H1 (cell line): ENCODE measurements around the gene GLO1. TPM values are rescaled to one million over a fixed set of nuclear protein-coding genes. Genes with fewer than 3 reads are reported as not detected.

Experiments used
- CTCF ChIA-PET: fragments of 300-600 bp; sonication (Branson Sonifier 250); formaldehyde crosslinking; loops from one replicate; lab custom pipeline; 2021; ENCODE audit not compliant: partially characterized antibody; lab: Charles Lee
- POLR2A ChIA-PET: fragments of 300-600 bp; sonication (Branson Sonifier 250); formaldehyde crosslinking; loops from one replicate; lab custom pipeline; 2021; ENCODE audit warnings: inconsistent platforms; ENCODE audit not compliant: partially characterized antibody; lab: Charles Lee
- DNase-seq, 2 experiments: peaks; one replicate each; pipeline versions ENCODE4 v3.0.0 to v3.0.0-alpha.2; 2010 to 2022; ENCODE audit warnings: low spot score in 2 of 2, low read depth in 1 of 2, mixed read lengths in 1 of 2
- FAIRE-seq: peaks from 2 replicates; lab custom pipeline; 2011; peaks lifted over from hg19 to GRCh38; lab: Jason Lieb, UNC
- H2AFZ ChIP-seq: 2 replicates; pipeline ENCODE4 v1.8.1; 2012; ENCODE audit warnings: low read length, inconsistent platforms
- H2AK5ac ChIP-seq: 2 replicates; pipeline ENCODE4 v1.6.1; 2013; ENCODE audit warnings: low read depth, low read length
- H2BK120ac ChIP-seq: replicated peaks from 2 replicates; pipeline ENCODE3; 2013; ENCODE audit warnings: low read depth, low read length, inconsistent platforms
- H2BK12ac ChIP-seq: 2 replicates; pipeline ENCODE4 v1.6.1; 2013; ENCODE audit warnings: low read depth, low read length
- H2BK15ac ChIP-seq: 2 replicates; pipeline ENCODE4 v1.6.1; 2013; ENCODE audit warnings: low read length
- H2BK20ac ChIP-seq: 2 replicates; pipeline ENCODE4 v1.6.1; 2013; ENCODE audit warnings: low read length
- H2BK5ac ChIP-seq: 2 replicates; pipeline ENCODE4 v1.6.1; 2013; ENCODE audit warnings: low read depth, low read length
- H3K14ac ChIP-seq: 2 replicates; pipeline ENCODE4 v1.6.1; 2013; ENCODE audit warnings: inconsistent platforms; ENCODE audit not compliant: insufficient read length
- H3K18ac ChIP-seq: 2 replicates; pipeline ENCODE4 v1.6.1; 2013; ENCODE audit warnings: low read length; ENCODE audit errors: extremely low read depth
- H3K23ac ChIP-seq: 2 replicates; pipeline ENCODE4 v1.6.1; 2013; ENCODE audit warnings: inconsistent platforms; ENCODE audit not compliant: insufficient read length
- H3K23me2 ChIP-seq: 2 replicates; pipeline ENCODE4 v1.6.1; 2013; ENCODE audit warnings: low read depth, low read length
- H3K27ac ChIP-seq: 2 replicates; pipeline ENCODE4 v1.6.1; 2011; ENCODE audit warnings: low read depth, low read length, inconsistent platforms
- H3K27me3 ChIP-seq, 4 experiments: replicated peaks in 1 of 4; 1 replicate in 1 of 4; 2 replicates in 3 of 4; pipeline versions ENCODE4 v1.6.1 to v1.8.1; 2011 to 2013; ENCODE audit warnings: low read length in 3 of 4, mild to moderate bottlenecking in 3 of 4, inconsistent platforms in 2 of 4, mixed read lengths in 2 of 4, moderate library complexity in 1 of 4; ENCODE audit not compliant: control insufficient read depth in 3 of 4, insufficient read depth in 3 of 4; ENCODE audit errors: extremely low read depth in 1 of 4
- H3K36me3 ChIP-seq, 4 experiments: 2 replicates each; pipeline versions ENCODE4 v1.6.1 to v1.8.1; 2011 to 2013; ENCODE audit warnings: mild to moderate bottlenecking in 4 of 4, low read length in 3 of 4, moderate library complexity in 2 of 4, control low read depth in 1 of 4, inconsistent platforms in 1 of 4; ENCODE audit not compliant: insufficient read depth in 4 of 4, control insufficient read depth in 2 of 4
- H3K4ac ChIP-seq: replicated peaks from 2 replicates; pipeline ENCODE3; 2013; ENCODE audit warnings: low read length, low read depth, mixed read lengths, inconsistent platforms; ENCODE audit not compliant: insufficient read length
- H3K4me1 ChIP-seq, 4 experiments: replicated peaks in 1 of 4; 1 replicate in 1 of 4; 2 replicates in 3 of 4; pipeline versions ENCODE4 v1.6.1 to v1.8.1; 2011 to 2013; ENCODE audit warnings: low read length in 3 of 4, inconsistent platforms in 2 of 4, mixed read lengths in 1 of 4; ENCODE audit not compliant: insufficient read depth in 4 of 4, control insufficient read depth in 3 of 4
- H3K4me2 ChIP-seq, 2 experiments: 2 replicates each; pipeline versions ENCODE4 v1.6.1 to v1.8.1; 2011 to 2013; ENCODE audit warnings: low read depth in 2 of 2, low read length in 2 of 2, control low read depth in 1 of 2, inconsistent platforms in 1 of 2, mild to moderate bottlenecking in 1 of 2; ENCODE audit not compliant: insufficient read depth in 1 of 2
- H3K4me3 ChIP-seq, 4 experiments: fragments of 200-600, 300-600 bp in 1 of 4; sonication (generic), shearing (Covaris generic), sonication (Bioruptor Twin) in 1 of 4; 2 replicates each; pipeline versions ENCODE4 v1.5.1 to v1.8.1; 2011 to 2016; ENCODE audit warnings: low read length in 4 of 4, low read depth in 3 of 4, control low read depth in 2 of 4, inconsistent platforms in 2 of 4, mild to moderate bottlenecking in 2 of 4, mixed read lengths in 1 of 4, moderate library complexity in 1 of 4; ENCODE audit not compliant: insufficient read depth in 2 of 4; ENCODE audit errors: extremely low read depth in 1 of 4
- H3K56ac ChIP-seq: replicated peaks from 2 replicates; pipeline ENCODE3; 2013; ENCODE audit warnings: low read depth, mild to moderate bottlenecking, mixed read lengths, low read length, inconsistent platforms; ENCODE audit not compliant: insufficient read length
- H3K79me1 ChIP-seq: 2 replicates; pipeline ENCODE4 v1.6.1; 2013; ENCODE audit warnings: low read depth, low read length, control low read depth
- H3K79me2 ChIP-seq, 2 experiments: 2 replicates each; pipeline versions ENCODE4 v1.6.1 to v1.8.1; 2012 to 2013; ENCODE audit warnings: low read length in 2 of 2, mild to moderate bottlenecking in 2 of 2, inconsistent platforms in 1 of 2; ENCODE audit not compliant: insufficient read depth in 2 of 2, control insufficient read depth in 1 of 2
- H3K9ac ChIP-seq, 4 experiments: replicated peaks in 1 of 4; 1 replicate in 1 of 4; 2 replicates in 3 of 4; pipeline versions ENCODE4 v1.6.1 to v1.8.1; 2011 to 2013; ENCODE audit warnings: low read depth in 3 of 4, low read length in 3 of 4, control low read depth in 2 of 4, mild to moderate bottlenecking in 2 of 4, moderate library complexity in 2 of 4, inconsistent platforms in 1 of 4; ENCODE audit errors: extremely low read depth in 1 of 4
- H3K9me3 ChIP-seq, 2 experiments: 2 replicates each; pipeline versions ENCODE4 v1.6.1 to v1.8.1; 2012 to 2013; ENCODE audit warnings: mild to moderate bottlenecking in 2 of 2, moderate library complexity in 2 of 2, control low read depth in 1 of 2, inconsistent platforms in 1 of 2, low read depth in 1 of 2, low read length in 1 of 2, mixed read lengths in 1 of 2; ENCODE audit not compliant: insufficient read depth in 2 of 2
- H4K20me1 ChIP-seq, 2 experiments: replicated peaks in 1 of 2; 2 replicates each; pipeline versions ENCODE3 to v1.8.1; 2011 to 2013; ENCODE audit warnings: inconsistent platforms in 2 of 2, low read length in 2 of 2, mild to moderate bottlenecking in 1 of 2; ENCODE audit not compliant: insufficient read depth in 2 of 2, control insufficient read depth in 1 of 2
- H4K5ac ChIP-seq: 2 replicates; pipeline ENCODE4 v1.6.1; 2013; ENCODE audit warnings: low read length, low read depth, mixed read lengths, inconsistent platforms; ENCODE audit not compliant: insufficient read length
- H4K8ac ChIP-seq: 2 replicates; pipeline ENCODE4 v1.8.0; 2013; ENCODE audit warnings: mild to moderate bottlenecking, moderate library complexity, low read length, inconsistent platforms; ENCODE audit not compliant: insufficient read depth; ENCODE audit errors: extremely low read depth
- H4K91ac ChIP-seq: replicated peaks from 2 replicates; pipeline ENCODE3; 2013; ENCODE audit warnings: low read length, mixed read lengths, inconsistent platforms; ENCODE audit not compliant: insufficient read length
- ATF3 ChIP-seq: IDR thresholded peaks from 2 replicates; pipeline ENCODE4 v1.6.1; 2011; ENCODE audit warnings: low read depth, mild to moderate bottlenecking, low read length; ENCODE audit not compliant: insufficient read depth
- EZH2 ChIP-seq: fragments of 200-600 bp; sonication (generic); IDR thresholded peaks from 2 replicates; pipeline ENCODE4 v1.7.1; 2012; ENCODE audit warnings: low read depth, mild to moderate bottlenecking, moderate library complexity, low read length, inconsistent platforms; ENCODE audit not compliant: severe bottlenecking
- GABPA ChIP-seq: IDR thresholded peaks from 2 replicates; pipeline ENCODE4 v1.6.1; 2011; ENCODE audit warnings: mild to moderate bottlenecking, low read length, moderate library complexity, borderline replicate concordance; ENCODE audit not compliant: insufficient read depth
- JUND ChIP-seq: IDR thresholded peaks from 2 replicates; pipeline ENCODE4 v1.6.1; 2011; ENCODE audit warnings: mild to moderate bottlenecking, improper control_type of control experiment, low read length
- PHF8 ChIP-seq: fragments of 200-600 bp; sonication (generic); conservative IDR thresholded peaks from 2 replicates; pipeline ENCODE4 v1.7.1; 2012; ENCODE audit warnings: low read depth, mild to moderate bottlenecking, inconsistent platforms, low read length, moderate library complexity
- RBBP5 ChIP-seq: IDR thresholded peaks from 2 replicates; pipeline ENCODE4 v1.7.1; 2012; ENCODE audit warnings: low read depth, mild to moderate bottlenecking, inconsistent platforms, low read length, moderate library complexity, borderline replicate concordance
- RXRA ChIP-seq: IDR thresholded peaks from 2 replicates; pipeline ENCODE4 v1.6.1; 2011; ENCODE audit warnings: low read depth, mild to moderate bottlenecking, low read length, moderate library complexity; ENCODE audit not compliant: insufficient read depth
- SIRT6 ChIP-seq: IDR thresholded peaks from one replicate; pipeline ENCODE4 v1.7.1; 2012; ENCODE audit warnings: low read length, inconsistent platforms
- SP4 ChIP-seq: IDR thresholded peaks from 2 replicates; pipeline ENCODE4 v1.6.1; 2012; ENCODE audit warnings: low read length, inconsistent platforms
- TAF7 ChIP-seq: optimal IDR thresholded peaks from 2 replicates; pipeline ENCODE3; 2011; ENCODE audit warnings: low read depth, mild to moderate bottlenecking, inconsistent platforms, low read length, moderate library complexity, borderline replicate concordance
- WGBS, 2 experiments: shearing (Covaris generic) in 1 of 2; methylation state at CpG; one replicate each; pipeline versions ENCODE4 v1.1.6 to v1.1.7; 2013 to 2015; ENCODE audit warnings: low lambda C conversion rate in 2 of 2, mixed read lengths in 2 of 2, inconsistent platforms in 1 of 2, low coverage in 1 of 2, missing lambda C conversion rate in 1 of 2; ENCODE audit not compliant: insufficient replicate concordance in 2 of 2, insufficient coverage in 1 of 2, insufficient read length in 1 of 2; ENCODE audit errors: extremely low coverage in 1 of 2, missing lambda C conversion rate in 1 of 2; 5-methylcytosine and 5-hydroxymethylcytosine counted together
- polyA plus RNA-seq, 7 experiments: library from polyadenylated mRNA; depleted of rRNA in 3 of 7; stranded (reverse) in 5 of 7; unstranded in 2 of 7; fragments of >200 nt in 5 of 7; fragments of 200-250 nt in 2 of 7; gene quantifications; 1 replicate in 5 of 7; 2 replicates in 1 of 7; 4 replicates in 1 of 7; pipeline versions ENCODE4 v1.2.1 to v1.2.3, GENCODE V29; 2011 to 2013; ENCODE audit warnings: missing spikeins in 2 of 7, mixed read lengths in 2 of 7
- total RNA-seq: library from RNA; stranded (reverse); fragmentation: NEBNext Ultra II Directional; extraction: Animal tissue kit (Norgen Biotek cat#: 25700); gene quantifications from 2 replicates; pipeline ENCODE4 v1.2.1, GENCODE V29; 2021

GLO1 gene
- total and polyA plus RNA-seq, 2 of the 8 experiments (the other 6 are each of a cell fraction or from before 2014, with no cell fraction given) = 104 to 170 TPM

- Histone ChIP-seq H3K23ac (no peak overlapping the region), H2BK15ac (no peak overlapping the region), H3K4me3 (no peak overlapping the region), H4K20me1 (peaks cover 11 to 12% of the 10 kb centered on the region in 2 experiments), H2AFZ (no peak overlapping the region), H3K9me3 (no peaks in the 10 kb centered on the region), H2AK5ac (no peak overlapping the region), H3K56ac (no peak overlapping the region)
- 90% methylated on average over 1 of the region's 1 CpG; no CpG with 5 or more reads in 1 of the 2 experiments for WGBS, 2 experiments
- no peak for TF ChIP-seq SIRT6
- TF ChIP-seq SP4 = no peak
- TF ChIP-seq ATF3 = no peak
- no peak for TF ChIP-seq EZH2
- TF ChIP-seq PHF8 = no peak
- TF ChIP-seq GABPA = no peak
- TF ChIP-seq RXRA = no peak
- no peak for TF ChIP-seq RBBP5
- no peak for TF ChIP-seq TAF7
- TF ChIP-seq JUND = no peak
- TF ChIP-seq, all 59 proteins: peak for 0
- peaks cover 5 to 54% (median 22%) of the 10 kb centered on the region in 4 experiments; a peak in 7 of 8 replicates for H3K36me3 ChIP-seq
- H3K27ac ChIP-seq = no peak overlapping the region
- H3K79me2 ChIP-seq = peaks cover 3 to 34% of the 10 kb centered on the region in 2 experiments; a peak in 2 of 4 replicates
- no peak overlapping the region for H4K91ac ChIP-seq
- POLR2A ChIA-PET = interaction anchor here (0.8 to 1.2 kb wide), 2 partner anchors 13 to 19 kb away, joined by 4 read pairs; partner anchors contain the start of gene GLO1
- H3K4me1 ChIP-seq = no peaks in the 10 kb centered on the region
- H3K79me1 ChIP-seq = peaks cover 6% of the 10 kb centered on the region
- no peak overlapping the region for H4K5ac ChIP-seq
- CTCF ChIA-PET = no interaction called here
- no peak for FAIRE-seq
- no peak overlapping the region for H3K4ac ChIP-seq
- H2BK120ac ChIP-seq = no peak overlapping the region
- no peak overlapping the region for H3K4me2 ChIP-seq
- no peak overlapping the region for H4K8ac ChIP-seq
- H3K23me2 ChIP-seq = no peaks in the 10 kb centered on the region
- H3K14ac ChIP-seq = no peak overlapping the region
- no peaks in the 10 kb centered on the region for H3K27me3 ChIP-seq
- no peak overlapping the region for H2BK20ac ChIP-seq
- H3K18ac ChIP-seq = no peak overlapping the region
- no peak overlapping the region for H2BK5ac ChIP-seq
- no peak for DNase-seq
- H2BK12ac ChIP-seq = no peak overlapping the region
- H3K9ac ChIP-seq = no peak overlapping the region
Measured at GRCh38 chr6:38684237-38684636, 18.7 kb downstream of the GLO1 start.
